ENCODE results near the gene EPB41L4B. TPM values are rescaled to one million over a fixed set of nuclear protein-coding genes. Genes with fewer than 3 reads are reported as not detected.
"Not testable (repeated sequence)": the region's sequence is repeated elsewhere in the genome, so short reads cannot be mapped to it uniquely, and the experiment has no call there.

Gene EPB41L4B
- total and polyA plus RNA-seq, 2 of the 4 experiments (the other 2 are of a cell fraction): 0.36 to 0.54 TPM

DNA sequence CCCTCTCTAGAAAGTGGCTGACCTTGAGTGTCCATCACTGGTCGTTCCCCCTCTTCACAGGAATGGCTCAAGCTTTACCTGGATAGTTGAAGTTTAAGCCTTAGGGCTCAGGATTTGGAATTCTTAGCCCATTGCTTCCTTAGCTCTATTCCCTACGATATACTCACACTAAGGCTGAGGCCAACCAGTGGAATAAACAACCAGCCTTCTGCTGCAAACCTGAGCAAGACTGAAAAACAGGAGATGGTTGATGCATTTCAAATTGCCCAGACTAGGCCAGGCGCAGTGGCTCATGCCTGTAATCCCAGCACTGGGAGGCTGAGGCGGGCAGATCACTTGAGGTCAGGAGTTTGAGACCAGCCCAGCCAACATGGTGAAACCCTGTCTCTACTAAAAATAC is 194.2 kb downstream of the EPB41L4B start:
- H2BK5ac ChIP-seq (ENCODE audit: low read depth, low read length, poor library complexity, severe bottlenecking); H3K27me3 ChIP-seq (ENCODE audit: control insufficient read depth, insufficient read depth, low read length); H3K4me1 ChIP-seq (ENCODE audit: control insufficient read depth, insufficient read depth, low read length); H4K5ac ChIP-seq (ENCODE audit: low read depth, low read length); H2BK20ac ChIP-seq (ENCODE audit: low read depth, low read length); H2AK9ac ChIP-seq (replicated peaks; ENCODE audit: low read depth, low read length, poor library complexity); H3K9me3 ChIP-seq (ENCODE audit: control insufficient read depth, insufficient read depth, low read length); H3K36me3 ChIP-seq (ENCODE audit: control insufficient read depth, insufficient read depth, low read length); CTCF ChIA-PET; H2BK120ac ChIP-seq (ENCODE audit: low read depth, low read length); H3K14ac ChIP-seq (replicated peaks; ENCODE audit: low read depth, low read length); H3K56ac ChIP-seq (ENCODE audit: extremely low read depth, insufficient read depth, low read length); H3K9me1 ChIP-seq (ENCODE audit: insufficient read depth, low read length); intact Hi-C loops (cut with micrococcal nuclease); H4K8ac ChIP-seq (ENCODE audit: low read depth in 2 of 2, low read length in 2 of 2); POLR2A ChIA-PET (ENCODE audit: unreplicated experiment); H2AFZ ChIP-seq (replicated peaks; ENCODE audit: low read length, poor library complexity); DNase-seq; H3K18ac ChIP-seq (ENCODE audit: low read depth, low read length); H3K23ac ChIP-seq (ENCODE audit: low read depth, low read length); H3K4me3 ChIP-seq (ENCODE audit: insufficient read depth, low read depth, low read length); ATAC-seq (ENCODE audit: low read depth); H2BK15ac ChIP-seq (ENCODE audit: low read depth, low read length); BruUV-seq (replicated peaks); H3K4me2 ChIP-seq (ENCODE audit: low read depth, low read length); H3K9ac ChIP-seq (ENCODE audit: low read depth, low read length); H4K91ac ChIP-seq (ENCODE audit: insufficient read depth, low read depth, low read length); H2AK5ac ChIP-seq (ENCODE audit: low read depth, low read length); H3K79me1 ChIP-seq (ENCODE audit: low read depth in 1 of 2, low read length in 2 of 2); H3K4ac ChIP-seq (ENCODE audit: low read depth, low read length); in situ Hi-C loops (cut with MboI; ENCODE audit: low sequenced_read_pairs); H3K27ac ChIP-seq (ENCODE audit: insufficient read depth, low read length); H4K20me1 ChIP-seq (ENCODE audit: insufficient read depth, low read length); dilution Hi-C loops (cut with HindIII; ENCODE audit: low sequenced_read_pairs, unreplicated experiment): not testable (repeated sequence)
- WGBS, 2 experiments (ENCODE audit: extremely low coverage in 2 of 2, insufficient read length in 1 of 2): 20% methylated on average over 1 of the region's 4 CpGs; no CpG with 5 or more reads in 1 of the 2 experiments

All from IMR-90 (cell line).